DOHH2 (cell line): ENCODE data around the gene CDK4.

ENCODE experiments used
- EZH2phosphoT487 ChIP-seq: fragments of 200-600 bp; sonication (generic); IDR thresholded peaks from 2 replicates; pipeline ENCODE4 v1.6.1; 2017; ENCODE audit warnings: borderline replicate concordance, mild to moderate bottlenecking, antibody characterized with exemption, low read length, moderate library complexity, mixed read lengths
- TF ChIP-seq, protein P1 (sequence below): fragments of 200-600 bp; sonication (generic); IDR thresholded peaks from one replicate; pipeline ENCODE4 v1.5.1; 2014; ENCODE audit warnings: antibody characterized with exemption, mild to moderate bottlenecking, low read depth, low read length; ENCODE audit not compliant: poor library complexity, severe bottlenecking

DNA sequence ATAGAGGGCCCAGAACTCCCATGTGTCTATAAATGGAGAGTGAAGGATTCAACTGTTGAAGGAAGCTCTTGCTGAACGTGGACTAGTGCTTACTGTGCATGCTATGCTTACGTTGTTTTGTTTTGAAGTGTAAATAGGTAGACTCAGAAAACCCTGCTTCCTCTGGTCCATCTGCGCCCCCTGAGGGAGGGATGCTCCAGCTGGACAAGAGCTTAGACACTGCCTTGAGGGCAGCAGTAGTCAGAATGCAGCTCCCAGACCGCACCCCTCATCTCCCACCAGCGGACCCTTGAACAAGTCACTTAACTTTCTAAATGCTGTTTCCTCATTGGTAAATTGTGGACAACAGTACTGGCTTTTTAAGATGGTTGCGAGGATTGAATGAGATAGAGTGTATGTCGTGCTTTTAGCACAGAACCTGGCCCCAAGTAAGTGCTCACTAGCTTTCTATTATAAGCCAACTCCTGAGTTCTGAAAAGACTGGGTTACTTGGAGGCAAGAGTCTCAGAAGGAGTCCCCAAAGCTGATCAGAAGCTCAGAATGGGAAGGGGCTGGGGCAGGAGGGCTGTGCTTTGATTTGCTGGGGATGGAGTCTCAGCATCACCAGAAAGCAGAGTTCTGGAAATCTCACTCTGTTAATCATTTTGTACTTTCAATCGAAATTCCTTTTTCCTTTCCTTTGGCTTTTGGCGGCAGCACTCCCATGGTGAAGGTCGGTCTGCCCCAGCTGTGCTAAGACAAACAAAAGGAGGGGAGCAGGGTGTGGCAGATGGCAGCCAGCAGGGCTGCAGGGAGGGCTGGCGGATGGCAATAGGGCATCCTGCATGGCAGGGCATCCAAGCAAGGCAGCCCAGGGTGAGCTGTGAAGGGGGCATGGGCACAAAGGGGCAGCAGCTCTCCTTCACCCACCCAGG, 29.1 kb downstream of the CDK4 start:
- TF ChIP-seq, protein P1, sequence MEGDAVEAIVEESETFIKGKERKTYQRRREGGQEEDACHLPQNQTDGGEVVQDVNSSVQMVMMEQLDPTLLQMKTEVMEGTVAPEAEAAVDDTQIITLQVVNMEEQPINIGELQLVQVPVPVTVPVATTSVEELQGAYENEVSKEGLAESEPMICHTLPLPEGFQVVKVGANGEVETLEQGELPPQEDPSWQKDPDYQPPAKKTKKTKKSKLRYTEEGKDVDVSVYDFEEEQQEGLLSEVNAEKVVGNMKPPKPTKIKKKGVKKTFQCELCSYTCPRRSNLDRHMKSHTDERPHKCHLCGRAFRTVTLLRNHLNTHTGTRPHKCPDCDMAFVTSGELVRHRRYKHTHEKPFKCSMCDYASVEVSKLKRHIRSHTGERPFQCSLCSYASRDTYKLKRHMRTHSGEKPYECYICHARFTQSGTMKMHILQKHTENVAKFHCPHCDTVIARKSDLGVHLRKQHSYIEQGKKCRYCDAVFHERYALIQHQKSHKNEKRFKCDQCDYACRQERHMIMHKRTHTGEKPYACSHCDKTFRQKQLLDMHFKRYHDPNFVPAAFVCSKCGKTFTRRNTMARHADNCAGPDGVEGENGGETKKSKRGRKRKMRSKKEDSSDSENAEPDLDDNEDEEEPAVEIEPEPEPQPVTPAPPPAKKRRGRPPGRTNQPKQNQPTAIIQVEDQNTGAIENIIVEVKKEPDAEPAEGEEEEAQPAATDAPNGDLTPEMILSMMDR: no peak
- no peak for TF ChIP-seq EZH2phosphoT487
